ENCODE data around the gene ACR.

- TF ChIP-seq CTCF (IDR thresholded peaks at IDR 0.05): no peak
- TF ChIP-seq POLR2A (IDR thresholded peaks at IDR 0.05): no peak
- no peak for TF ChIP-seq POLR2AphosphoS5 (IDR thresholded peaks at IDR 0.05)
- no peak for TF ChIP-seq EP300 (IDR thresholded peaks at IDR 0.05)
Observed at GRCh38 chr22:50702821-50703725, 34.9 kb upstream of the ACR start.
